GM12878 (cell line): ENCODE measurements around the gene MED25. TPM values are rescaled to one million over a fixed set of nuclear protein-coding genes. Genes with fewer than 3 reads are reported as not detected.

Experiments used
- ATF7 ChIP-seq: fragments of 450-650 bp; IDR thresholded peaks from 2 replicates; pipeline ENCODE4 v1.6.1; 2016; ENCODE audit warnings: low read depth, mild to moderate bottlenecking
- CEBPB ChIP-seq, 2 experiments: fragments of 150-350 bp in 1 of 2; IDR thresholded peaks; 2 replicates each; pipeline ENCODE4 v1.6.1; 2012 to 2014; ENCODE audit warnings: low read depth in 2 of 2, low read length in 2 of 2, borderline replicate concordance in 1 of 2, inconsistent platforms in 1 of 2
- CHD1 ChIP-seq: IDR thresholded peaks from 2 replicates; pipeline ENCODE4 v1.6.1; 2012; ENCODE audit warnings: low read depth, low read length, improper control_type of control experiment
- CHD2 ChIP-seq: IDR thresholded peaks from 2 replicates; pipeline ENCODE4 v1.6.1; 2011; ENCODE audit warnings: low read depth, low read length, improper control_type of control experiment, borderline replicate concordance
- CREB1 ChIP-seq: IDR thresholded peaks from 2 replicates; pipeline ENCODE4 v1.6.1; 2012; ENCODE audit warnings: low read depth, mild to moderate bottlenecking, inconsistent platforms
- FOS ChIP-seq: IDR thresholded peaks from 3 replicates; pipeline ENCODE4 v1.6.1; 2011; ENCODE audit warnings: borderline replicate concordance; ENCODE audit not compliant: insufficient read length; ENCODE audit errors: extremely low read depth
- FOXK2 ChIP-seq: fragments of 450-650 bp; IDR thresholded peaks from 2 replicates; pipeline ENCODE4 v1.6.1; 2017; ENCODE audit warnings: mild to moderate bottlenecking, moderate library complexity
- GATAD2B ChIP-seq: fragments of 450-650 bp; conservative IDR thresholded peaks from 2 replicates; pipeline ENCODE4 v1.6.1; 2017; ENCODE audit warnings: low read depth, mild to moderate bottlenecking, moderate library complexity
- JUND ChIP-seq: IDR thresholded peaks from 2 replicates; pipeline ENCODE4 v1.6.1; 2012; ENCODE audit warnings: low read depth, mild to moderate bottlenecking, low read length, improper control_type of control experiment, moderate library complexity
- KDM1A ChIP-seq: fragments of 200-600 bp; sonication (generic); IDR thresholded peaks from 2 replicates; pipeline ENCODE4 v1.6.1; 2016; ENCODE audit warnings: borderline replicate concordance
- NFYA ChIP-seq: IDR thresholded peaks from 2 replicates; pipeline ENCODE4 v1.6.1; 2011; ENCODE audit warnings: low read depth, mild to moderate bottlenecking, low read length, improper control_type of control experiment, borderline replicate concordance
- NR2C1 ChIP-seq: fragments of 450-650 bp; IDR thresholded peaks from 2 replicates; pipeline ENCODE4 v1.6.1; 2017; ENCODE audit warnings: antibody characterized with exemption, mild to moderate bottlenecking, moderate library complexity
- PAX8 ChIP-seq: fragments of 450-650 bp; IDR thresholded peaks from 2 replicates; pipeline ENCODE4 v1.6.1; 2017; ENCODE audit warnings: mild to moderate bottlenecking, moderate library complexity
- RCOR1 ChIP-seq: conservative IDR thresholded peaks from 2 replicates; pipeline ENCODE4 v1.6.1; 2012; ENCODE audit warnings: low read depth, low read length, improper control_type of control experiment
- RELA ChIP-seq: fragments of 450-650 bp; IDR thresholded peaks from 2 replicates; pipeline ENCODE4 v1.8.0; 2014; ENCODE audit warnings: borderline replicate concordance; ENCODE audit not compliant: partially characterized antibody
- SUPT20H ChIP-seq: IDR thresholded peaks from 2 replicates; pipeline ENCODE4 v1.6.1; 2011; ENCODE audit warnings: low read depth, mild to moderate bottlenecking, low read length, moderate library complexity, borderline replicate concordance; ENCODE audit not compliant: control insufficient read depth
- ZBTB4 ChIP-seq: fragments of 450-650 bp; formaldehyde crosslinking; IDR thresholded peaks from 2 replicates; pipeline ENCODE4 v1.4.0; 2022; ENCODE audit warnings: mild to moderate bottlenecking, moderate library complexity
- ZNF217 ChIP-seq: fragments of 450-650 bp; IDR thresholded peaks from 2 replicates; pipeline ENCODE4 v1.6.1; 2017; ENCODE audit warnings: antibody characterized with exemption, mild to moderate bottlenecking
- polyA plus RNA-seq, 11 experiments: library from polyadenylated mRNA; depleted of rRNA in 4 of 11; unstranded in 6 of 11; stranded (reverse) in 5 of 11; fragments of >200 nt; fragmentation: Nextera tagmentation in 4 of 11; fragmentation: Illumina TruSeq in 1 of 11; extraction: Ambion mirVana in 4 of 11; extraction: Trizol in 1 of 11; gene quantifications; 1 replicate in 1 of 11; 2 replicates in 10 of 11; pipeline versions ENCODE4 v1.2.1 to v1.2.3, GENCODE V29; 2011 to 2016; ENCODE audit warnings: inconsistent platforms in 2 of 11, missing spikeins in 2 of 11, low read depth in 1 of 11
- total RNA-seq, 4 experiments: library from RNA; depleted of rRNA in 3 of 4; stranded (reverse); fragments of >200 nt in 3 of 4; fragmentation: Illumina TruSeq in 1 of 4; extraction: Trizol in 1 of 4; gene quantifications; 2 replicates each; pipeline versions ENCODE4 v1.2.1 to v1.2.3, GENCODE V29; 2013 to 2021
- TF ChIP-seq, protein P1 (sequence below): IDR thresholded peaks from 2 replicates; pipeline ENCODE4 v1.6.1; 2012; ENCODE audit warnings: low read depth, low read length, improper control_type of control experiment
- TF ChIP-seq, protein P2 (sequence below): fragments of 450-650 bp; conservative IDR thresholded peaks from 2 replicates; pipeline ENCODE4 v1.6.1; 2017; ENCODE audit warnings: mild to moderate bottlenecking, moderate library complexity
- TF ChIP-seq, protein P3 (sequence below): IDR thresholded peaks from 2 replicates; pipeline ENCODE4 v1.6.1; 2012; ENCODE audit warnings: low read depth, low read length, improper control_type of control experiment

Gene MED25
- total and polyA plus RNA-seq, 10 of the 15 experiments (the other 5 are each of a cell fraction or from before 2014, with no cell fraction given) = 3.5 to 53.9 (median 17.1) TPM

- TF ChIP-seq ZBTB4 (CRISPR knock-in tag) (no peak), GATAD2B (no peak), NFYA (no peak), RCOR1 (0 out of 2 replicates have a peak, but pooled peaks have one; percentile 75), ATF7 (peak; percentile 91), PAX8 (peak; percentile 55; the same call in 1 of the 2 replicates), KDM1A (no peak), NR2C1 (peak; percentile 80), CEBPB (IDR thresholded peaks at IDR 0.05; ENCODE audit: borderline replicate concordance in 1 of 2, low read depth in 2 of 2, low read length in 2 of 2) (no peak), CHD1 (peak; percentile 95; the same call in 1 of the 2 replicates), ZNF217 (no peak), CHD2 (peak; percentile 58), FOS (no peak), FOXK2 (peak; percentile 93), CREB1 (0 out of 2 replicates have a peak, but pooled peaks have one; percentile 32), JUND (peak; percentile 93), RELA (peak; percentile 12), SUPT20H (no peak)
- TF ChIP-seq, protein P1, sequence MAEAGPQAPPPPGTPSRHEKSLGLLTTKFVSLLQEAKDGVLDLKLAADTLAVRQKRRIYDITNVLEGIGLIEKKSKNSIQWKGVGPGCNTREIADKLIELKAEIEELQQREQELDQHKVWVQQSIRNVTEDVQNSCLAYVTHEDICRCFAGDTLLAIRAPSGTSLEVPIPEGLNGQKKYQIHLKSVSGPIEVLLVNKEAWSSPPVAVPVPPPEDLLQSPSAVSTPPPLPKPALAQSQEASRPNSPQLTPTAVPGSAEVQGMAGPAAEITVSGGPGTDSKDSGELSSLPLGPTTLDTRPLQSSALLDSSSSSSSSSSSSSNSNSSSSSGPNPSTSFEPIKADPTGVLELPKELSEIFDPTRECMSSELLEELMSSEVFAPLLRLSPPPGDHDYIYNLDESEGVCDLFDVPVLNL = peak; percentile 66
- TF ChIP-seq, protein P2, sequence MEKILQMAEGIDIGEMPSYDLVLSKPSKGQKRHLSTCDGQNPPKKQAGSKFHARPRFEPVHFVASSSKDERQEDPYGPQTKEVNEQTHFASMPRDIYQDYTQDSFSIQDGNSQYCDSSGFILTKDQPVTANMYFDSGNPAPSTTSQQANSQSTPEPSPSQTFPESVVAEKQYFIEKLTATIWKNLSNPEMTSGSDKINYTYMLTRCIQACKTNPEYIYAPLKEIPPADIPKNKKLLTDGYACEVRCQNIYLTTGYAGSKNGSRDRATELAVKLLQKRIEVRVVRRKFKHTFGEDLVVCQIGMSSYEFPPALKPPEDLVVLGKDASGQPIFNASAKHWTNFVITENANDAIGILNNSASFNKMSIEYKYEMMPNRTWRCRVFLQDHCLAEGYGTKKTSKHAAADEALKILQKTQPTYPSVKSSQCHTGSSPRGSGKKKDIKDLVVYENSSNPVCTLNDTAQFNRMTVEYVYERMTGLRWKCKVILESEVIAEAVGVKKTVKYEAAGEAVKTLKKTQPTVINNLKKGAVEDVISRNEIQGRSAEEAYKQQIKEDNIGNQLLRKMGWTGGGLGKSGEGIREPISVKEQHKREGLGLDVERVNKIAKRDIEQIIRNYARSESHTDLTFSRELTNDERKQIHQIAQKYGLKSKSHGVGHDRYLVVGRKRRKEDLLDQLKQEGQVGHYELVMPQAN = peak; percentile 87
- TF ChIP-seq, protein P3, sequence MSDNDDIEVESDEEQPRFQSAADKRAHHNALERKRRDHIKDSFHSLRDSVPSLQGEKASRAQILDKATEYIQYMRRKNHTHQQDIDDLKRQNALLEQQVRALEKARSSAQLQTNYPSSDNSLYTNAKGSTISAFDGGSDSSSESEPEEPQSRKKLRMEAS = no peak; the same call in 1 of the 2 replicates
These were observed 4.9 kb upstream of the MED25 start, which contains the start of gene FUZ (continued) for GRCh38 chr19:49812997-49813861.
